Muscle of back (tissue), 11 donors: Measurements from ENCODE around the gene ZC3H7A. TPM values are rescaled to one million over a fixed set of nuclear protein-coding genes. Genes with fewer than 3 reads are reported as not detected.

ENCODE experiments used
- DNase-seq, 3 donors: peaks; one replicate each; pipeline versions ENCODE4 v3.0.0 to v3.0.0-alpha.2; 2013
- polyA plus RNA-seq, 10 donors: library from polyadenylated mRNA; unstranded; fragments of 120-200 nt; gene quantifications; one replicate each; pipeline ENCODE4 v1.2.1, GENCODE V29; 2013; ENCODE audit not compliant: insufficient read length in 10 of 10

The ZC3H7A gene
- polyA plus RNA-seq, 10 donors: 31.6 to 73.4 (median 46.3) TPM

- DNase-seq: no peak
Measured at GRCh38 chr16:11738742-11739544, 58.1 kb downstream of the ZC3H7A start.

DNA sequence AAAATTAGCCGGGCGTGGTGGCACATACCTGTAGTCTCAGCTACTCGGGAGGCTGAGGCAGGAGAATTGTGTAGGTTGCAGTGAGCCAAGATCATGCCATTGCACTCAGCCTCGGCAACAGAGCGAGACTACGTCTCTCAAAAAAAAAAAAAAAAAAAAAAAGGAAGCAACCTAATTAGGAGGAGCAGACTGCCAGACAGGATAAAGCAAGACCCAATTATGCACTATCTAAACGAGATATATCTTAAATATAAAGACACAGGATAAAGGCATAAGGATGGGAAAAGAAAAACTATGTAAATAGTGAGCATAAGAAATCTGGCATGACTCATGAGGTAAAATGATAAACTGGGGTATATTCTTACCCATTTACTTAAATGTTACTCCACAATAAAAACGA lies 59.3 kb downstream of the ZC3H7A start:
- DNase-seq: no peak

- no peak for DNase-seq
Measured at GRCh38 chr16:11736903-11737302, 60.2 kb downstream of the ZC3H7A start.

DNA sequence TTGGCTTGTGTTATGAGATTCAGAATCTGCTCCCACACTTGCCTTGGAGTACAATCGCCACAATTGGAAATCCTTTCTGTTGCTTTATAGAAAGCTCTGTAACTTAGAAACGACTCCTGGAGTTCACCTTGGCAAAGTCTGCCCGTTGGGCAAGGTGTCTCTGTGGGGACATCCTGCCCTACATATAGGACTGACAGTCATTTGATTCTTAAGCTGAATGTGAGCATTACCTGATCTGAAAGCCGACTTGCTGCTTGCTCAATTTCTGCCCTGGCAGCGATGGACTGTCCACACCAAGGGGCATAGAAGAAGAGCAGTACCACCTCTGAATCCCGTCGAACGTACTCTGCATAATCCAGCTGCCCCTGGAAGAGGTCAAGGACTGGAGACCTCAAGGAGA lies 61.3 kb downstream of the ZC3H7A start:
- DNase-seq: no peak

DNA sequence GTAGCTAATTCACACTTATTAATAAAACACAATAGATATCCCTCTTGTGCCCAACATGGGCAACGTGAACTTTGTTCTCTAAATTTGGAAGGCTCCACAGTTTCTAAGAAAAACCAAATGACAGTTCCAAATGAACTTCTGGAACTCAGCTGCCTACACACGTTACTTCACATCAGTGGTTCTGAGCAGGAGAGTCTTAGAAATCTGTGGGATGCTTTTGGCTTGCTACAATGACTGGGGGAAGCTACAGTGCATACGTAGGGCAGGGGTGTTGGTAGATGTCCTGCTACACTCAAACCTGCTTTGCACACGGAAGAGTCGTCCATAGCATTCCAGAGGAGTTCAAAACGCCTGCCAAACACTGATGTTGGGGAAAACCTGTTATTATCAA lies 62.4 kb downstream of the ZC3H7A start:
- no peak for DNase-seq

- DNase-seq: no peak
Measured at GRCh38 chr16:11734025-11734652, 62.9 kb downstream of the ZC3H7A start.

DNA sequence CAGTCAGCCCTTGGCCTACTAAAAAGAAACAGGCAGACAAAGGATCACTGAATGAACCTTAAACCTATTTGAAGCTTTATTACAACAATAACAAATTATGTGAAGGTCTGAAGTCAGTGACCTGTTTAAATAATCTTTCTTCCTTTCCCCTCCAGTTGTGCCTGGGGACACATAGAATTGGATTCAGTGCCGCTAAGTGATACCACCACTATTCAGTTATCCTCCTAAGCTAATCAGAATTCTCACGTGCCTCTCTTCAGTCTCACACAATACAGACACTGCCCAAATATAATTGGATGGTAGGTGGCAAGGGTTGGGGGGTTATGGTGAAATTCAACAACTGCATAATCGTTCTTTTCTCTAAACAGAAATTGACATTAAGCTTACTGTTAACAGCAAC lies 65.8 kb downstream of the ZC3H7A start:
- no peak for DNase-seq

GRCh38 chr16:11729787-11730186 lies 67.3 kb downstream of the ZC3H7A start:
- no peak for DNase-seq

- DNase-seq: no peak
Measured at GRCh38 chr16:11727796-11728543, 69.1 kb downstream of the ZC3H7A start.

DNA sequence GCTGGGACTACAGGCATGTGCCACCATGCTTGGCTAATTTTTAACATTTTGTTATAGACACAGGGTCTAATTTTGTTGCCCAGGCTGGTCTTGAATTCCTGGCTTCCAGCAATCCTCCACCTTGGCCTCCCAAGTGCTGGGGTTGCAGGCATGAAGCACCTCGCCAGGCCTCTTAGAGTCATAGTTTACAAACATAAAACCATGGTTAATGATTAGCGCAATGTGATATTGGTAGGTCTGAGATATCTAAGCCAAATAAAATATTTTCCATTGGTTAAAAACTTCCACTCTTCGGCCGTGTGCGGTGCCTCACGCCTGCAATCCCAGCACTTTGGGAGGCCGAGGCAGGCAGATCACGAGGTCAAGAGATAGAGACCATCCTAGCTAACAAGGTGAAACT lies 71.0 kb downstream of the ZC3H7A start:
- no peak for DNase-seq

DNA sequence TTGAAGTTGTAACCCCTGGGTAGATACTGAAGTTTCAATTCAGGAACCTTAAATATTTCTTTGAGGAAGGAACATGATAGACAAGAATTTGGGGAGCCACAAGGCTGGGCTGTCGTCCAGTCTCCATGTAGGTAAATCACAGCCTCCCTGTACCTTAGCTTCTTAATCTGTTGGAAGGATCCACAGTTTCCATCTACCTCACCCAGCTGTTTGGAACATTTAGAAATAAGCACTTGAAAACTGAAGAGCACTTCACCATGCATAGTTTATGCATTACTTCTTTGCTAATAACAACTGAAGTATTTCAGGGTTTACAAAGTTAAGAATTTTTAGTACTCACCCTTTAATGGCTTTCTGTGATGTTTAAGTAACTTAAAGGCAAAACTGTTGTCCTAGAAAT lies 71.6 kb downstream of the ZC3H7A start:
- DNase-seq: no peak

- DNase-seq: no peak
Measured at GRCh38 chr16:11722468-11722808, 74.6 kb downstream of the ZC3H7A start.

DNA sequence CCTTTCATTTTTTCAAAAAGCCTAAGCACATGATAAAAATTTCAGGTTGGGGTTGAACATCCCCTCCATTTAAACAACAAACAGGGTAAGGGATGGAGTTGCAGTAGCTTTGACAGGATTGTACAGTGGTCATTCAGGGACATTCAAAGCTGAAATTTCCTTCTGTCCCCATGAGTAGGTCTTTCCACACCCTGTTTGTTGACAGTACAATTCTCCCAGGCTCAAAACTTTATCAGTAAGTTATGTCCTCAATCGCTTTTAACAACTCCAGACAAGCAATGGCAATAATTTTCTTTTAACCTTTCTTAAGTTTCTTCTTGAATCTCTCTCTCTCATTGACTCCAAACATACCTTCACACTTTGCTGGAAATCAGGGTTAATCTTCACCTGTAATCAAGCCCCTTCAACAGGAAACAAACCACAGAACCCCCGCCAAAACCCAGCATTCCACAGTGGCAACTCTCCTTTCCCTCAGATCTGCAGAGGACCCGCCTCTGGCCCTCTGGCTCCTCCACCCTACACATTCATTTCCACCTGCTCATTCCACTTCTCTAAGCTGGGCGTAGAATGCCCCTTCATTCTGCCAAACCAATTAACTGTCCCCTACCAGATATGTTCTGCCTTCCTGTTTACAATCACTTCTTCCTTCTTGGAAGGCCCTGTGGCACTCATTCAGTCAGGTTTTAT lies 75.1 kb downstream of the ZC3H7A start:
- DNase-seq: no peak

- no peak for DNase-seq
Measured at GRCh38 chr16:11719762-11720161, 77.3 kb downstream of the ZC3H7A start.

- no peak for DNase-seq
Measured at GRCh38 chr16:11719171-11719570, 77.9 kb downstream of the ZC3H7A start.

- no peak for DNase-seq
Measured at GRCh38 chr16:11717811-11718210, 79.2 kb downstream of the ZC3H7A start.

GRCh38 chr16:11716336-11716735 lies 80.7 kb downstream of the ZC3H7A start:
- DNase-seq: no peak

DNA sequence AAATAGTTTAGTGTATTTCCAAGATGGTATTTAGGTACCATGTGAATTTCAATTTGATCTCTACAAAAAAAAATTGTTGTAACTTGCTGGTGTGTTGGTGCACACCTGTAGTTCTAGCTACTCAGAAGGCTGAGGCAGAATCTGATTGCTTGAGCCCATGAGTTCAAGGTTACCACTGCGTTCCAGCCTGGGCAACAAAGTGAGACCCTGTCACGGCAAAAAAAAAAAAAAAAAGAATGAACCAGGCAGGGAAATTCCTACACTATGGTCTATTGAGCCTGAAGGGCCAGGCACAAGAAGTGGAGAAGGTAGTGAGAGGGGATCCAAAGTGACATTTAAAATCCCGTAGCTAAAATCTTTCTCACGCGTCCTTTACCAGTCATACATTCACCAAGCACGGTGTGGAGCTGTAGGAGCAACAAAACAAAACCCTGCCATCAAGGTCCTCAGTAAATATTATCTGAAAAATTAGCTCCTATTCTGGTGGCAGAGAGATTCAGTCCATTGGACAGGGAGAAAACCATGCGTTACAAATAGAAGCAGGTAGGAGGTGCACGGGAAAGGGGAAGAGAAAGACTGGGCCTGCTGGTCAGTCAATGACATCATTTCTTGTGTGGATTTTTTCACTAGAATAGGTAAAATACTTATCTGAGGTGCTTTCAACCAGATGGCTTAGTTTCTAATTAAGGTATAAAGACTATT lies 81.7 kb downstream of the ZC3H7A start:
- no peak for DNase-seq

DNA sequence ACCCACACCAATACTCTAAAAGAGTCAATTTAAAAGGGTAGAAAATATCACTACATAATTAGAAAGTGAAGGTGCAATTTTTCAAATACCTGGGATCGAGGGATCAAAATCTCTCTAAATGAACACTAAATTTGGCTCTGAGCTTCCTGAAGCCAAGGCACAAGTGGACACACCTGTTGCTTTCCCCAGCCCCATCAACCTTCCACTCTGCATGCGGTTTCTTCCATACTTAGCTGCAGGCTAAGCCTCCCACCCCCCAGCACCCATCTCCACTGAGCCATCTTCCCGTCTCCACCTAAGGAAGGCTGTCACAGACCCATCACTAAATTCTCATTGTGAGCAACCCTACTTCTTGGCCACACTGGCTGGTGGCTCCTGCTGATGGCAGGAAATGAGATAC lies 84.9 kb downstream of the ZC3H7A start:
- DNase-seq: no peak

DNA sequence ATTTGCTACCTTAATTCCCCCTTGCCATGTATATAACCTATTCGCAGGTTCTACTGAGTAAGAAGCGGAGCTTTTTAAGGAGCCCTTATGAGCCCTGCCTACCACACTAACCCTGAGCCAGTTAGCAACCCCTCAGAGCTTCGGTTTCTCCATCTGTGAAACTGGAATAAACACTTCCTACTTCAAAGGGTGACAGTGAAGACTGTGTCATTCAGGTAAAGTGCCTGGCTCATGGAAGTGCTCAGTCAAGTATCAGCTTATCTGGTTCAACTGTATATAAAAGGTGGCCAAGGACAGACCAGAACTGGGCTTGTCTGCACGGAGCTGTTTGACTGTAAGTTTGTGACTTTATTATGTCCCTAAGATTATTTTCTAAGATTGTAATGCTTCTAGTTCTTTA lies 85.4 kb downstream of the ZC3H7A start:
- DNase-seq: no peak

- DNase-seq: no peak
Measured at GRCh38 chr16:11708421-11708820, 88.6 kb downstream of the ZC3H7A start.

DNA sequence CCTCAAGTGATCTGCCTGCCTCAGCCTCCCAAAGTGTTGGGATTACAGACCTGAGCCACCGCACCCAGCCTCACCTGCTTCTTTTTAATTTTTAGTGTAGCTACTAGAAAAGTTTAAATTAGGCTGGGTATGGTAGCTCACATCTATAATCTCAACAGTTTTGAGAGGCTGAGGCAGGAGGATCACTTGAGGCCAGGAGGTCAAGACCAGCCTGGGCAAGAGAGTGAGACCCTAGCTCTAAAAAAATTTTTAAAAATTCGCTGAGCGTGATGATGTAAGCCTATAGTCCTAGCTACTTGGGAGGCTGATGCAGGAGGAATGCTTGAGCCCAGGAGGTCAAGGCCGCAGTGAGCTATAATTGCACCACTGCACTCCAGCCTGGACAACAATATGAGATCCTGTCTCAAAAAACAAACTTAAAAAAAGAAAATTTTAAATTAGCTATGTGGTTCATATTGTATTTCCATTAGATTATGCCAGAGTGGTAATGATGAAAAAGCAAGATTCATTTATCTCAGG lies 89.3 kb downstream of the ZC3H7A start:
- no peak for DNase-seq
